Muscle of leg (tissue), 11 donors: ENCODE results near the gene HPSE2. TPM values are rescaled to one million over a fixed set of nuclear protein-coding genes. Genes with fewer than 3 reads are reported as not detected.
A peak's percentile ranks its signal among the peaks of the same experiment; 100 is the strongest.

Experiments
- DNase-seq: peaks from one replicate; pipeline ENCODE4 v3.0.0; 2013
- H3K27ac ChIP-seq: one replicate; pipeline ENCODE4 v1.5.1; 2013; ENCODE audit warnings: mild to moderate bottlenecking, low read length, control low read depth
- H3K27me3 ChIP-seq: one replicate; pipeline ENCODE4 v1.6.1; 2013; ENCODE audit warnings: low read length; ENCODE audit not compliant: control insufficient read depth, insufficient read depth
- H3K36me3 ChIP-seq: one replicate; pipeline ENCODE4 v1.6.1; 2013; ENCODE audit warnings: low read length; ENCODE audit not compliant: control insufficient read depth, insufficient read depth
- H3K4me1 ChIP-seq: one replicate; pipeline ENCODE4 v1.6.1; 2013; ENCODE audit warnings: low read length; ENCODE audit not compliant: control insufficient read depth, insufficient read depth
- H3K4me3 ChIP-seq: one replicate; pipeline ENCODE4 v1.5.1; 2013; ENCODE audit warnings: low read length, control low read depth
- H3K9me3 ChIP-seq: replicated peaks from 2 replicates; pipeline ENCODE4 v1.6.1; 2013; ENCODE audit warnings: low read depth, low read length; ENCODE audit not compliant: control insufficient read depth
- WGBS: methylation state at CpG from one replicate; pipeline ENCODE4 v1.1.5; 2013; ENCODE audit warnings: missing lambda C conversion rate; ENCODE audit not compliant: insufficient coverage; 5-methylcytosine and 5-hydroxymethylcytosine counted together
- polyA plus RNA-seq, 8 donors: library from polyadenylated mRNA; unstranded; fragments of 120-200 nt; gene quantifications; one replicate each; pipeline versions ENCODE4 v1.2.1 to v1.2.3, GENCODE V29; 2013; ENCODE audit warnings: inconsistent platforms in 1 of 8, low replicate concordance in 1 of 8; ENCODE audit not compliant: insufficient read length in 8 of 8, insufficient read depth in 1 of 8
- total RNA-seq: library from RNA; stranded (reverse); fragments of 120-200 nt; gene quantifications from one replicate; pipeline ENCODE4 v1.2.4, GENCODE V29; 2013

HPSE2 gene
- total and polyA plus RNA-seq, 9 donors: 0.04 to 0.57 (median 0.13) TPM; not detected in 2

GRCh38 chr10:98453729-98454128 is 781.9 kb downstream of the HPSE2 start:
- H3K27me3 ChIP-seq: peaks cover 10% of the 10 kb centered on the region
- no peak for DNase-seq
- no CpG with 5 or more reads among the region's 2 CpGs for WGBS

DNA sequence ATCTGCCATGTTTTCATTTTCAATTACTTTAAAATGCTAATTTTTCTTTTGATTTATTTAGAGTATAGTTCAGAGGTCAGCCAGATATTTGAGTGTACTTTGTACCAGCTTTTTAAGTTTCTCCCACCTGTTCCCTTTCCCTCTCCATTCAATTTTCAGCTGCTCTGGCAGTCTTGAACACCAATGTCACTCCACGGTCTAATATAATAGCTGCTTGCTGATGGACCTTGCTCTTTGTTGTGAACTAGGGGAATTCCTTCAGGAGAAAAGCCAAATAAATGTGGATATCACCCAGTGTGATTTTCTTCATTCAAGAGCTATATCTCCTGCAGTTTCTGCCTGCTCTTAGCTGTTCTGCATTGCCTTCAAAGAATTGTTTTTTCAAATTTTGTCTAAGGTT is 785.0 kb downstream of the HPSE2 start:
- peaks cover 3% of the 10 kb centered on the region for H3K9me3 ChIP-seq
- peaks cover 6% of the 10 kb centered on the region for H3K4me1 ChIP-seq
- no peak overlapping the region for H3K27ac ChIP-seq
- DNase-seq: no peak
- H3K4me3 ChIP-seq: no peak overlapping the region
- no peaks in the 10 kb centered on the region for H3K36me3 ChIP-seq
- peaks cover 2% of the 10 kb centered on the region for H3K27me3 ChIP-seq
- no CpG with 5 or more reads among the region's 1 CpG for WGBS

More at GRCh38 chr10:98453729-98454128, 781.9 kb downstream of the HPSE2 start:
- no peaks in the 10 kb centered on the region for H3K4me1 ChIP-seq
- no peak overlapping the region for H3K27ac ChIP-seq
- no peaks in the 10 kb centered on the region for H3K36me3 ChIP-seq
- H3K9me3 ChIP-seq: peaks cover 3% of the 10 kb centered on the region
- H3K4me3 ChIP-seq: no peak overlapping the region

DNA sequence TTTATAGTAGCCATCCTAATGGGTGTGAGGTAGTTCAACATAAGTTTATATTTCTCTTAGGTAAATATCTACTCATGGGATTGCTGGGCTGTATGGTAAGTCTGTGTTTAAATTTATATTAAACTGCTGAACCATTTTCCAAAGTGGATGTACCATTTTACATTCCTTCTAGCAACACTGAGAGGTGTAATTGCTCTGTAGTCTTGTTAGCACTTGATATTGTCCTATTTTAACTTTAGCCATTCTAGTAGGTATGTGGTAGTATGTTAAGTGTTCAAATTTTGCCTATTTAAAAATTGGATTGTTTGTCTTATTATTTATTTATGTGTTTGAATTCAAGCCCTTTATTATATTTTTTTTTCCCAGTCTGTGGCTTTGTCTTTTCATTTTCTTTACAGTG is 786.4 kb downstream of the HPSE2 start:
- no peak overlapping the region for H3K27ac ChIP-seq
- H3K27me3 ChIP-seq: peaks cover 2% of the 10 kb centered on the region
- peaks cover 3% of the 10 kb centered on the region for H3K9me3 ChIP-seq
- peaks cover 8% of the 10 kb centered on the region for H3K36me3 ChIP-seq
- H3K4me1 ChIP-seq: peaks cover 6% of the 10 kb centered on the region
- H3K4me3 ChIP-seq: no peak overlapping the region
- DNase-seq: no peak

DNA sequence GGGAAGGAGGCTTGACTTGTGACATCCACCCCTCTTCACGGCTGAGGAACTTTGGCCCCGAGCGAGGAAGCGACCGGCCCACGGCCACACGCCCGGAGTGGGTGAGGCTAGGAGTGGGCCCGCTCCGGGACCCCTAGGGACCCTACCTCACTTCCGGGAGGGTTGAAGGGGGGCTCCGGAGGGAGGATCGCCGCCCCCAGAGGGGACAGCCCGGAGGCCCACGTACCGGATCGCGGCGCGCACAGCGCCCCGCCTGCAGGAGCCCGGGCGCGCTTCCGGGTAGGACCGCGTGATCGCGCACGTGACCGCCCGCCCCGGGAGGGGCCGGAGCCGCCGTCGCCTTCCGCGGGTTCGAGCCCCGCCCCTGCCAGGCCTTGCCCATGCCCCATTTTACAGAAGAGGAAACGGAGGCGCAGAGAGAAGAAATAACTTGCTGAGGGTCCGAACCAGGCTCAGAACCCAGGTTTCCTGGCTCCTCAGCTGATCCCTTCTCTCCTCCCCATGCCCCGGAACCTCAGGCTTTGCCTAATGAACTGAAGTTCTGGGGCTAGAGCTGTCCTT is 788.9 kb downstream of the HPSE2 start, which contains the start of gene HPS1:
Gene HPS1, minus strand, starts transcription at position 275 of the 561 bp plus-strand sequence. CDS start 3,695 bp downstream, outside the sequence.
- peak; percentile 87 for DNase-seq
- H3K9me3 ChIP-seq: peaks cover 3% of the 10 kb centered on the region
- peak within 1 kb of the TSS; percentile 79 for H3K4me3 ChIP-seq
- H3K36me3 ChIP-seq: peaks cover 23% of the 10 kb centered on the region
- peak within 1 kb of the TSS; percentile 89 for H3K27ac ChIP-seq
- H3K27me3 ChIP-seq: peaks cover 2% of the 10 kb centered on the region
- H3K4me1 ChIP-seq: peaks cover 6% of the 10 kb centered on the region
- under 1% methylated on average over 40 of the region's 47 CpGs for WGBS

GRCh38 chr10:98446151-98446660 is 789.4 kb downstream of the HPSE2 start:
- DNase-seq: peak; percentile 53
- Histone ChIP-seq H3K4me3 (peak overlapping the region; percentile 79), H3K27me3 (peaks cover 2% of the 10 kb centered on the region), H3K36me3 (peaks cover 23% of the 10 kb centered on the region), H3K9me3 (peaks cover 3% of the 10 kb centered on the region), H3K4me1 (peaks cover 6% of the 10 kb centered on the region), H3K27ac (peak overlapping the region; percentile 89)
- WGBS: 4% methylated on average over 22 of the region's 28 CpGs

GRCh38 chr10:98445200-98445812 is 790.3 kb downstream of the HPSE2 start:
- WGBS: 52% methylated on average over 8 of the region's 10 CpGs
- DNase-seq: no peak
- Histone ChIP-seq H3K4me3 (no peak overlapping the region), H3K36me3 (peaks cover 23% of the 10 kb centered on the region), H3K9me3 (peaks cover 3% of the 10 kb centered on the region), H3K27ac (peak overlapping the region; percentile 89), H3K4me1 (peaks cover 6% of the 10 kb centered on the region), H3K27me3 (peaks cover 2% of the 10 kb centered on the region)

GRCh38 chr10:98444314-98445006 is 791.2 kb downstream of the HPSE2 start:
- no peak overlapping the region for H3K27ac ChIP-seq
- H3K4me1 ChIP-seq: peaks cover 6% of the 10 kb centered on the region
- peaks cover 23% of the 10 kb centered on the region for H3K36me3 ChIP-seq
- H3K27me3 ChIP-seq: no peaks in the 10 kb centered on the region
- H3K9me3 ChIP-seq: peaks cover 3% of the 10 kb centered on the region
- 80% methylated on average over 9 of the region's 9 CpGs for WGBS
- H3K4me3 ChIP-seq: no peak overlapping the region
- DNase-seq: peak; percentile 39

DNA sequence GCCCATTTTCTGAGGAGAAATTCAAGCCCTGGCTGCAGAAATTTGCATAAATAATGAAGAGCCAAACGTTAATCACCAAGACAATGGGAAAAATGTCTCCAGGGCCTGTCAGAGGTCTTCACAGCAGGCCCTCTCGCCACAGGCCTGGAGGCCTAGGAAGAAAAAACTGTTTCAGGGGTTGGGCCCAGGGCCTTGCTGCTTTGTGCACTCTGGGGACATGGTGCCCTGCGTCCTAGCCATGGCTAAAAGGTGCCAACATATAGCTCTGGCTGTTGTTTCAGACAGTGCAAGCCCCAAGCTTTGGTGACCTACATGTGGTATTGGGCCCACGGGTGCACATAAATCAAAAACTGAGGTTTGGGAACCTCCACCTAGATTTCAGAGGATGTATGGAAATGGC is 796.9 kb downstream of the HPSE2 start:
- Histone ChIP-seq H3K36me3 (peaks cover 36% of the 10 kb centered on the region), H3K4me3 (no peak overlapping the region), H3K4me1 (no peaks in the 10 kb centered on the region), H3K9me3 (no peaks in the 10 kb centered on the region), H3K27ac (no peak overlapping the region), H3K27me3 (no peaks in the 10 kb centered on the region)
- no peak for DNase-seq
- 92% methylated on average over 4 of the region's 4 CpGs for WGBS

GRCh38 chr10:98436704-98437103 is 798.9 kb downstream of the HPSE2 start:
- 97% methylated on average over 4 of the region's 4 CpGs for WGBS

GRCh38 chr10:98435178-98435577 is 800.5 kb downstream of the HPSE2 start:
- H3K4me1 ChIP-seq: no peaks in the 10 kb centered on the region
- H3K9me3 ChIP-seq: peaks cover 8% of the 10 kb centered on the region
- no peak overlapping the region for H3K4me3 ChIP-seq
- no peaks in the 10 kb centered on the region for H3K27me3 ChIP-seq
- WGBS: 95% methylated on average over 12 of the region's 12 CpGs
- H3K36me3 ChIP-seq: peaks cover 46% of the 10 kb centered on the region
- DNase-seq: no peak
- no peak overlapping the region for H3K27ac ChIP-seq

More at GRCh38 chr10:98436704-98437103, 798.9 kb downstream of the HPSE2 start:
- peaks cover 34% of the 10 kb centered on the region for H3K36me3 ChIP-seq
- DNase-seq: no peak
- H3K4me1 ChIP-seq: no peaks in the 10 kb centered on the region
- H3K9me3 ChIP-seq: peaks cover 8% of the 10 kb centered on the region
- H3K27me3 ChIP-seq: no peaks in the 10 kb centered on the region
- no peak overlapping the region for H3K4me3 ChIP-seq
- no peak overlapping the region for H3K27ac ChIP-seq
